HL-60 (cell line): ENCODE data around the gene ATP1A4.

Experiments used
- CTCF ChIP-seq: IDR thresholded peaks from one replicate; pipeline ENCODE4 v1.5.1; 2011; ENCODE audit warnings: low read length, control low read depth, inconsistent platforms; ENCODE audit not compliant: insufficient read depth
- REST ChIP-seq: IDR thresholded peaks from 2 replicates; pipeline ENCODE4 v1.6.1; 2012; ENCODE audit warnings: low read depth; ENCODE audit not compliant: insufficient replicate concordance

GRCh38 chr1:160113407-160113806 is 38.0 kb upstream of the ATP1A4 start:
- TF ChIP-seq REST (no peak), CTCF (no peak)
